OCI-LY3 (cell line): Measurements from ENCODE around the gene CASK.

ENCODE experiments used
- CTCF ChIP-seq: fragments of 200-600, 300-600 bp; sonication (generic); IDR thresholded peaks from 2 replicates; pipeline ENCODE4 v1.5.1; 2014; ENCODE audit warnings: antibody characterized with exemption, low read length, low read depth
- EZH2phosphoT487 ChIP-seq: fragments of 200-600 bp; shearing (Covaris generic); IDR thresholded peaks from 2 replicates; pipeline ENCODE4 v1.6.1; 2018; ENCODE audit warnings: antibody characterized with exemption, mixed run types, low read depth

GRCh38 chrX:41779030-41779564 is 144.3 kb downstream of the CASK start:
- no peak for TF ChIP-seq CTCF
- TF ChIP-seq EZH2phosphoT487 = no peak
